GM21360 (cell line): ENCODE data around the gene LYRM9.
"Not testable (repeated sequence)": the region's sequence is repeated elsewhere in the genome, so short reads cannot be mapped to it uniquely, and the experiment has no call there.

ENCODE experiments used
- ATAC-seq: cut with Tn5 transposase; IDR thresholded peaks from one replicate; pipeline ENCODE4 v1.9.1; 2021; ENCODE audit warnings: mild to moderate bottlenecking, moderate library complexity; ENCODE audit not compliant: unreplicated experiment

LYRM9 gene

GRCh38 chr17:27878776-27879562 lies 14.2 kb downstream of the LYRM9 start:
- ATAC-seq = no peak

GRCh38 chr17:27873746-27874145 lies 19.4 kb downstream of the LYRM9 start:
- no peak for ATAC-seq

GRCh38 chr17:27873211-27873610 lies 20.0 kb downstream of the LYRM9 start:
- ATAC-seq = no peak

DNA sequence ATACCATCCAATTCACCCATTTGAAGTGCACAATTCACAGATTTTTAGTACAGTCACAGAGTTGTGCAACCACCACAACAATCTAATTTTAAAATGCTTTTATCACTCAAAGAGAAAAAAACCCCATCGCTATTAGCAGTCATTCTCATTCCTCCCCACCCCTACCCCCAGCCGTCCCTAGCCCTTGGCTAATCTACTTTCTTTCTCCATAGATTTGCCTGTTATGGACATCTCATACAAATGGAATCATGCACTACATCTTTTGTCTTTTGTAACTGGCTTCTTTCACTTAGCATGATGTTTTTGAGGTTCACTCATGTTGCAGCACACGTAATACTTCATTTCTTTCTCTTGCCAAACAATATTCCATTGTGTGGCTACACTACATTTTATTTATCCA lies 20.4 kb downstream of the LYRM9 start:
- no peak for ATAC-seq

GRCh38 chr17:27871407-27871806 lies 21.8 kb downstream of the LYRM9 start:
- no peak for ATAC-seq

GRCh38 chr17:27870345-27870744 lies 22.8 kb downstream of the LYRM9 start:
- no peak for ATAC-seq

GRCh38 chr17:27868565-27868964 lies 24.6 kb downstream of the LYRM9 start:
- ATAC-seq = no peak

- ATAC-seq = no peak
These were observed 30.3 kb downstream of the LYRM9 start for GRCh38 chr17:27862840-27863239.

DNA sequence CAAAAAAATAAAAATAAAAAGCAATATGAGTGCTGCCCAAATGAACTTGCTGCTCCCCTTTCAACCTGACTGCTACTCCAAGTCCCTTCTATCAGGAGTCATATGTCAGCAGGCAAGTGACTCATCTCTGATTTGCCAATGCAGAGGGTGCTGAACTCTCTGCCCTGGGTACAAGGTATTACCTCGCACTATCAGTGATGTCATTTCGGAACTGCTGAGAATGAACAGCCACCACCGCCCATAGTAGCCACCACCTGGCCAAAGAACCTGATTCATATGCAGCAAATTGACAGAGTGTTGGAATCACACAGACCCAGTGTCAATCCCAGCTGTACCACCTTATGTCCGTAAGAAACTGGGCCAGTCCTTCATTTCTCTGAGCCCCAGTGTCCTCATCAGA lies 31.2 kb downstream of the LYRM9 start:
- no peak for ATAC-seq

GRCh38 chr17:27860971-27861664 lies 32.0 kb downstream of the LYRM9 start:
- ATAC-seq = no peak

GRCh38 chr17:27858621-27859305 lies 34.4 kb downstream of the LYRM9 start:
- ATAC-seq = no peak

- no peak for ATAC-seq
These were observed 36.3 kb downstream of the LYRM9 start for GRCh38 chr17:27856676-27857432.

GRCh38 chr17:27855454-27855853 lies 37.7 kb downstream of the LYRM9 start:
- no peak for ATAC-seq

DNA sequence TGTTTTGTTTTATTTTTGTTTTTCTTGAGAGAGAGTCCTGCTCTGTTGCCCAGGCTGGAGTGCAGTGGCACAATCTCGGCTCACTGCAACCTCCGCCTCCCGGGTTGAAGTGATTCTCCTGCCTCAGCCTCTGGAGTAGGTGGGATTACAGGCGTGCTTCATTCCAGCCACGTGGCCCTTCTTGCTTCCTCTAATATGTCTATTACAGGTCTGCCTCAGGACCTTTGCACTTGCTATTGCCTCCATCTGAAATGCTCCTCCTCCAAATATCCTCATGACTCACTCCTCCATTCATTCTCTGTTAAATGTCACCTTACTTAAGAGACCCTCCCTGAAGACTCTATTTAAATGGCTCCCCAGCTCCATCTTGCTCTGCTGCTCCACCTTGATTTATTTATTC lies 39.0 kb downstream of the LYRM9 start:
- ATAC-seq = no peak

DNA sequence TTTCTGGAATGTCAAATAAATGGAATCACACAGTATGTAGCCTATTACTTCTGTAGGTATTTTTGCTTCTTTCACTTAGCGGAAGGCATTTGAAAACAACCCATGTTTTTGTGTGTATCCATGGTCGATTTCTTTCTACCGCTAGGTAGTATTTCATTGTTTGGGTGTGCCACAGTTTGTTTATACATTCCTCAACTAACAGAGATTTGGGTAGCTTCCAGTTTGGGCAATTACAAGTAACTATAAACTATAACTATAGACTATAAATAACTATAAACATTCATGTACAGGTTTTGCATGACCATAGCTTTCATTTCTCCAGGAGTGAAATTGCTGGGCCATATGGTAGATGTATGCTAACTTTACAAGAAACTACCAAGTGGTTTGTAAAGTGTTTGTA lies 40.1 kb downstream of the LYRM9 start:
- no peak for ATAC-seq

GRCh38 chr17:27849474-27850185 lies 43.5 kb downstream of the LYRM9 start:
- ATAC-seq = no peak

DNA sequence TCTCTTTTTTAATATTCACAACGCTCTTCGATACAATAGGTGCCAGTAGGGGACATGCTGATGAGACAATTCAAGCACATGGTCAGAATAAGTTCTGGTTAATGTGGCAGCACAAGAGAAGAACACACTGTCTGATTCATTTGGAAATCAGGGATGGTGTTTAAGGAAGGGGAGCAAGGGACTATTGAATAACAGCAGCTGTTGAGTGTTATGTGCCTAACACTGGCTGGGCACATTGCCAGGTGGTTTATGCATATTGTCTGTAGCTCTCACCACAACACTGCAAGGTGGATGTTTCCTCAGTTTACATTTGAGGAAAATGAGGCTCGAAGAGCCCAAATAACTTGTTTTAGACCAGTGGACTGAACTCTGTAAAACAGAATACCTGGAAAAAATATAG lies 44.2 kb downstream of the LYRM9 start:
- ATAC-seq = no peak

DNA sequence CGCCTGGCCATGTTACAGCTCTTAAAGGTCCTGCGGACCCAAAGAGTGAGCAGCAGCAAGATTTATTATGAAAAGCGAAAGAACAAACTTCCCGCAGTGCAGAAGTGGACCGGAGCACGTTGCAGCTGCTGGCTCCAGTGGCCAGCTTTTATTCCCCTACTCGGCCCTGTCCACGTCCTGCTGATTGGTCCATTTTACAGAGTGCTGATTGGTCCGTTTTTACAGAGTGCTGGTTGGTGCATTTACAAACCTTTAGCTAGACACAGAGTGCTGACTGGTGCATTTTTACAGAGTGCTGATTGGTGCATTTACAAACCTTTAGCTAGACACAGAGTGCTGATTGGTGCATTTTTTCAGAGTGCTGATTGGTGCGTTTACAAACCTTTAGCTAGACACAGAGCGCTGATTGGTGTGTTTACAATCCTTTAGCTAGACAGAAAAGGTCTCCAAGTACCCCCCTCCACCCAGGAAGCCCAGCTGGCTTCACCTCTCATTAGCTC lies 46.3 kb downstream of the LYRM9 start:
- not testable (repeated sequence) for ATAC-seq

DNA sequence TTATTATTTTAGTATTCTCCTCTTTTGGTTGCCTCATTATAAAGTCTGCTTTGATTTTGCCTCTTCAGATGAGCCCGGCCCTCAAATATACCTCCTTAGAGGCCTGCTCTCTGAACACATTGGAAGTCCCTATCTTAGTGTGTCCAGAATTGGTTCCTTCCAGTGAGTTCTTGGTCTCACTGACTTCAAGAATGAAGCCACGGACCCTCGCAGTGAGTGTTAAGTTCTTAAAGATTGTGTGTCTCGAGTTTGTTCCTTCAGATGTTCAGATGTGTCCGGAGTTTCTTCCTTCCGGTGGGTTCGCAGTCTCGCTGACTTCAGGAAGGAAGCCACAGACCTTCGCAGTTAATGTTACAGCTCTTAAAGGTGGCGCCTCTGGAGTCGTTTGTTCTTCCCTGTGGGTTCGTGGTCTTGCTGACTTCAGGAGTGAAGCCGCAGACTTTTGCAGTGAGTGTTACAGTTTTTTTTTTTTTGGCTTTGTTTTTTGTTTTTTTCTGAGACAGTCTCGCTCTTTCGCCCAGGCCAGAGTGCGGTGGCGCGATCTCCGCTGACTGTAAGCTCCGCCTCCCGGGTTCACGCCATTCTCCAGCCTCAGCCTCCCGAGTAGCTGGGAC lies 47.0 kb downstream of the LYRM9 start:
- ATAC-seq = no peak
